GM18519 (cell line): Measurements from ENCODE around the gene GRB10.
"Not testable (repeated sequence)": the region's sequence is repeated elsewhere in the genome, so short reads cannot be mapped to it uniquely, and the experiment has no call there.

ENCODE experiments used
- ATAC-seq: cut with Tn5 transposase; IDR thresholded peaks from one replicate; pipeline ENCODE4 v1.9.1; 2021; ENCODE audit warnings: mild to moderate bottlenecking, moderate library complexity; ENCODE audit not compliant: unreplicated experiment, low FRiP score

GRB10 gene

GRCh38 chr7:50564640-50565558 lies 217.8 kb downstream of the GRB10 start, which contains the start of gene DDC:
Gene DDC (minus strand): TSS chr7:50565405. CDS start chr7:50544085, 21,320 bp downstream.
- ATAC-seq: no peak

GRCh38 chr7:50564171-50564570 lies 218.5 kb downstream of the GRB10 start:
- ATAC-seq: no peak

- ATAC-seq: no peak
These were observed 220.6 kb downstream of the GRB10 start for GRCh38 chr7:50562136-50562535.

GRCh38 chr7:50560865-50561351 lies 221.8 kb downstream of the GRB10 start:
- ATAC-seq: no peak

GRCh38 chr7:50559881-50560280 lies 222.8 kb downstream of the GRB10 start:
- no peak for ATAC-seq

- no peak for ATAC-seq
These were observed 224.2 kb downstream of the GRB10 start for GRCh38 chr7:50558294-50559053.

- ATAC-seq: no peak
These were observed 225.6 kb downstream of the GRB10 start for GRCh38 chr7:50557099-50557498.

GRCh38 chr7:50556247-50556991 lies 226.3 kb downstream of the GRB10 start:
- ATAC-seq: no peak

GRCh38 chr7:50555594-50556140 lies 227.0 kb downstream of the GRB10 start:
- ATAC-seq: no peak

- no peak for ATAC-seq
These were observed 228.0 kb downstream of the GRB10 start for GRCh38 chr7:50554431-50555322.

- no peak for ATAC-seq
These were observed 228.7 kb downstream of the GRB10 start for GRCh38 chr7:50553973-50554372.

GRCh38 chr7:50552921-50553320 lies 229.8 kb downstream of the GRB10 start:
- no peak for ATAC-seq

- ATAC-seq: no peak
These were observed 230.6 kb downstream of the GRB10 start for GRCh38 chr7:50552139-50552538.

- not testable (repeated sequence) for ATAC-seq
These were observed 237.1 kb downstream of the GRB10 start for GRCh38 chr7:50545613-50546012.

GRCh38 chr7:50544992-50545391 lies 237.7 kb downstream of the GRB10 start:
- ATAC-seq: no peak

GRCh38 chr7:50543776-50544442 lies 238.8 kb downstream of the GRB10 start:
- ATAC-seq: no peak

- no peak for ATAC-seq
These were observed 240.6 kb downstream of the GRB10 start for GRCh38 chr7:50542132-50542531.

- ATAC-seq: no peak
These were observed 241.7 kb downstream of the GRB10 start for GRCh38 chr7:50540785-50541579.
